T47D (cell line): ENCODE results near the gene CHN2.
A peak's percentile ranks its signal among the peaks of the same experiment; 100 is the strongest.

ENCODE experiments used
- DNase-seq, 2 experiments: peaks; one replicate each; pipeline versions ENCODE4 v3.0.0 to v3.0.0-alpha.2; 2011 to 2012; ENCODE audit warnings: low read depth in 1 of 2, low spot score in 1 of 2
- JUND ChIP-seq: IDR thresholded peaks from 2 replicates; pipeline ENCODE4 v1.6.1; 2012; ENCODE audit warnings: low read depth
- in situ Hi-C: cut with HindIII; loops from 2 replicates; pipeline ENCODE4 v1.10.0; 2016; ENCODE audit warnings: low sequenced_read_pairs, low pct_unique_long_range_greater_than_20kb

The CHN2 gene

GRCh38 chr7:29394321-29394720, 199.7 kb downstream of the CHN2 start:
- TF ChIP-seq JUND, result no peak
- in situ Hi-C loops, result no loop called here
- DNase-seq, result no peak

- in situ Hi-C loops, result no loop called here
- no peak for TF ChIP-seq JUND
- no peak for DNase-seq
Measured at GRCh38 chr7:29396563-29396962, 202.0 kb downstream of the CHN2 start.

DNA sequence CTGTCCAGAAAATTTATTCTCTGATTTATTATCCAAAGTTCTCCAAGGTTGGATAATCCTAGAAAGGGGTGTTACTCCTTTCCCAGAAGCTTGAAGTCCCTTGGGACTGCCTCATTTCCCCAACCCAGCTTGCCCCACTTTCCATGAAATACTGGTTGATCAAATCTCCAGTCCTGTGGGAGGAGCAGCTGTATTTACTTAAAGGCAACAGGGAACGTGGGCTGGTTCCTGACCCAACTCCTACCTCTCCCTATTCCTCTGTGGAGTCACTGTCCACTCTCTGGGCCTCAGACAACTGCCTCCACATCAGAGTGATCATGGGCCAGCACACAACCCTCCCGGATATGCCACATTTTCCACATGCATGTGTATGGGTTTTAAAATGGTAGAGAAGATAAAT, 202.8 kb downstream of the CHN2 start:
- DNase-seq, result peak in 1 of 2 experiments; percentile 16
- in situ Hi-C loops, result no loop called here
- TF ChIP-seq JUND, result no peak

DNA sequence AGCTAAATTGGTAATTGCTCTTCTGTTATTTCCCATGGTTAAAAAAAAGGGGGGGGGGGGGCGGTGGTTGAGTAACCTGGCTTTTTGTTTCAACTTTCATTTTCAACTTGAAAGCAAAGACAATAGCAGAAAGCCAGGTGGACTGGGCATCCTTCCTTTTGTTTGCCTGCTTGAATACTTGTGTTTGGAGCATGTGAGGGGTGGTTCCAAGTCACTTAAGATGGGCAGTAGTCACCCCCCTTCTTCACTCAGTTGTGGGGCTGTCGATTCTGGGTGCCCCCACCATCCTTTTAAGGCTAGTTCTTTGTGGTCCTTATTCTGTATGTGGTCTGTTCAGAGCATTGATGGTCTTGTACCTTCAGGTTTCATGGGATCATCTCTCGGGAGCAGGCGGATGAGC, 203.4 kb downstream of the CHN2 start:
- TF ChIP-seq JUND, result no peak
- no peak for DNase-seq
- in situ Hi-C loops, result no loop called here

GRCh38 chr7:29400437-29400836, 205.9 kb downstream of the CHN2 start:
- no peak for DNase-seq
- in situ Hi-C loops, result loop anchor here (25.0 kb wide), 1 partner anchor 463 kb away; no protein-coding TSS in a partner anchor
- TF ChIP-seq JUND, result no peak

GRCh38 chr7:29401769-29402168, 207.2 kb downstream of the CHN2 start:
- in situ Hi-C loops, result loop anchor here (25.0 kb wide), 1 partner anchor 464 kb away; no protein-coding TSS in a partner anchor
- no peak for TF ChIP-seq JUND
- DNase-seq, result no peak

DNA sequence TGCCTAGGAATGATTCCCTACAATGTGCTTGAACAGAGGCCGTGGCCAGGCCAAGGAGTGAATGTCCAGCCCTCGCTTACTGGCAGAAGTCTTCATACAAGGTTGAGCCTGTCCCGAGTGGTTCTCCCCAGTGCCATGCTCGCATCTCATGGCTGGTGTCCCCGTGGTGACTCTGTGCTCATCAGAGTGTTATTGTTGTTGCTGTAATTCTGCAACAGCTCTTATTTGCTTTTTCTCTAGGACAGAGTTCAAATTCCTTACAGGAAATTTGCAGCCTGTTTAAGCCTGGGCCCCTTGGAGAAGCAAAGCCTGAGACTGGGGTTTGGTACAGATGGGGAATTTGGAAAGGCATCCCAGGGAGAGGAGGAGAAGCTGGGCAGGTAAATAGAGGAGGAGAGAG, 211.3 kb downstream of the CHN2 start:
- in situ Hi-C loops, result loop anchor here (25.0 kb wide), 1 partner anchor 469 kb away; no protein-coding TSS in a partner anchor
- no peak for DNase-seq
- no peak for TF ChIP-seq JUND

DNA sequence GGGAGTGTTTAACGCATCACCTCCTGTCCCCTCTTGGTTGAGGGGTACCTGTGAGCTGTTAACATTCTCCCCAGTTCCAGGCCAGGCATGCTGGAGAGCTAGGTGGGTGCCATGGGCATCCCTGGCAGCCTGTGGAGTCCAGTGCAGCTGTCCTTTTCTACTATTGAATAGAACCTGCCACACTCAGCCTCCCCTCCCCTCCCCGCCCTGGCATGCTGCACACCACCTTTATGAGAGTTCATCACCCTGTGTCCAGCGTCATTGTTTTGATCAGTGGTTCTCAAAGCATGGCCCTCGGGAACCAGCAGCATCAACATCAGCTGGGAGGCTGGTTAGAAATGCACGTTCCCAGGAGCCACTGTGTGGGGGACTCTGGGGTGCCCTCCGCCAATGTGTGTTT, 211.8 kb downstream of the CHN2 start:
- in situ Hi-C loops, result loop anchor here (25.0 kb wide), 1 partner anchor 469 kb away; no protein-coding TSS in a partner anchor
- TF ChIP-seq JUND, result no peak

DNA sequence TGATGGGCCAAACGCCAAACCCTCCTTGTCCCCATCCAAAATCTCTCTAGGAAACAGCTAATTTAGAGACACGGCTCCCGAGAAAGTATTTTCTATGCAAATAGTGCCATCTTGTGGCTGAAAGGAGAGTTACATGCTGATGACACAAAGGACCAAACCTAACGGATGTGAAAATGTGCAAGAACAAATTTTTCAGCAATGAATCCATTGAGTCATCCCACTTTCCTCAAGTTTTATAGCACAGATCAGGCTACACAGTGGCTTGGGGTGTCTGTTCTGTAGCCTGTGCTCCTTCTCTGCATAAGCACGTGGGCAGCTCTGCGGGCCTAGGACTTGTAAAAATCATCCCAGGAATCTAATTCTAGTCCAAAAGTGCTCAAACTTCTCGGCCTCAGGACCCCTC, 214.3 kb downstream of the CHN2 start:
- in situ Hi-C loops, result loop anchor here (25.0 kb wide), 1 partner anchor 472 kb away; no protein-coding TSS in a partner anchor
- no peak for TF ChIP-seq JUND
- DNase-seq, result peak; percentile 65 to 81

More for the DNA sequence above, 211.8 kb downstream of the CHN2 start:
- DNase-seq, result no peak

- TF ChIP-seq JUND, result no peak
- in situ Hi-C loops, result loop anchor here (25.0 kb wide), 1 partner anchor 474 kb away; no protein-coding TSS in a partner anchor
Measured at GRCh38 chr7:29410996-29411395, 216.4 kb downstream of the CHN2 start.

GRCh38 chr7:29412912-29413311, 218.3 kb downstream of the CHN2 start:
- in situ Hi-C loops, result loop anchor here (25.0 kb wide), 1 partner anchor 476 kb away; no protein-coding TSS in a partner anchor
- DNase-seq, result no peak
- TF ChIP-seq JUND, result no peak

More at GRCh38 chr7:29410996-29411395, 216.4 kb downstream of the CHN2 start:
- DNase-seq, result no peak

DNA sequence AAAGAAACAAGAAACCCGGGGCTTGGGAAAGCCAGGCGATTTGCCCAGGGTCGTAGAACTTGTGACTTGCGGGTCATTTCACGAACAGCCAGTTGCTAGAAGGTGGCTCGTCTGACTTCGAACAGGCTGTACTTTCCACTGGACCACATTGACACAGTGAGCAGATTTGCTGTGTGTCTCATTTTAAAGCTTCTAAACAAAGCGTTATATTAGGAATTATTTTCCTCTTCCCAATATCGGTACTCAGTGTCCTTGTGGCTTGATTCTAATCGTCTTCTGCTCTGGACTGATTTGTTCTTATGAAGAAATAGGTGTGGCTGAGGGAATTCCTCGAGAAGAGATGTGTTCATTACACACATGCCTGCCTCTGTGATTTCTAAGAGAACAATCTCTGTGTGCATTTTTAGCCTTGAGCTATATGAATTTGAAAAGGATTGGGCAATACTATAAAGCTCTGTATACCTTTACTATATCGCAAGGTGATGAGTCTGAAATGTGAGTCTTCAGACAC, 219.1 kb downstream of the CHN2 start:
- DNase-seq, result no peak
- TF ChIP-seq JUND, result no peak
- in situ Hi-C loops, result loop anchor here (25.0 kb wide), 1 partner anchor 476 kb away; no protein-coding TSS in a partner anchor

DNA sequence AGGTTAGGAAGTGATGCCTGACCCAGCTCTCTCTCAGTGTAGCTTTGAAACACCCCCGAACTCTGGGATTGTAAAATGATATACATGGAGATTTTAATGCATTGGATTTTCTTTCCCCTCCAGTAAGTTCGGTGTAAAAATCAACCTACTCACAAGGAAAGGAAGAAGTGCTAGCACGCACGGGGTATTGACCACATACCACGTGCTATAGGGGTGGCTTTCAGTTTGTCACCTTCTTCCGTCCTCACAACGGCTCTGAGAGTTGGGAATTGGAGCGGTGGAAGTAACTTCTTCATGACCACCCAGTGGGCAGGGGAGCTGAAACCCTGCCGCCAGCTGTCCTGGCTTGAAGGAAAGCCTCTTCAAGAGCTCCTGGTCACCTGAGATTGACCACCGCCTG, 219.6 kb downstream of the CHN2 start:
- DNase-seq, result no peak
- in situ Hi-C loops, result loop anchor here (25.0 kb wide), 1 partner anchor 477 kb away; no protein-coding TSS in a partner anchor
- no peak for TF ChIP-seq JUND
